ENCODE results near the gene SLC16A1. TPM values are rescaled to one million over a fixed set of nuclear protein-coding genes. Genes with fewer than 3 reads are reported as not detected.

Gene SLC16A1
- total and polyA plus RNA-seq, 2 of the 8 experiments (the other 6 are each of a cell fraction or from before 2014, with no cell fraction given): 435 to 545 TPM

DNA sequence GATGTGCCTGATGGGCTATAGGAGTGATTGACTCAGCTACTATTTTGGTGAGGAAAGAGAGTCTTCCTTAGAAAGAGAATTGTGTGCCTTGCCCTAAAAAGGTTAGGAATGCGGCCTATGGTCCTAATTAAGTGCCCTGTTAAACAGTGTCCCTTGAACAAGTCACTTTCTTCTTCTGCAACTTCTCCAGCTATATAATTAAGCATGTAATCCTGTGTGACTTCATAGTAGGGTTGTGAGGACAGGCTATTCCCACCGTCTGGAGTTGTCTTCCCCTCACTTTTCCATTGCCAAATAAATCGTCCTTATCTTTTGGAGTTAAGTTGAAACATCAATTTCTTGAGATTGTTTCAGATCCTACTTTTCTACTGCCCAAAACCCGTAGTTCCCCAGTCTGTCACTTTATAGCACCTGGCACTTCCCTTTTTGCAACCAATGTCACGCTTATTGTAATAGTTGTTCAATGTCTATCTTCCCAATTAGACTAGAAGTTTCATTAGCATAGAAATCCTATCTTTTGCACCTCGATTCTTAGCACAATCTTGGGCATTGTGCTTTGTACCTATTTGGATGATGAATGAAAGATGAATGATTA, 27.6 kb upstream of the SLC16A1 start (continued):
- TF ChIP-seq, protein P1, sequence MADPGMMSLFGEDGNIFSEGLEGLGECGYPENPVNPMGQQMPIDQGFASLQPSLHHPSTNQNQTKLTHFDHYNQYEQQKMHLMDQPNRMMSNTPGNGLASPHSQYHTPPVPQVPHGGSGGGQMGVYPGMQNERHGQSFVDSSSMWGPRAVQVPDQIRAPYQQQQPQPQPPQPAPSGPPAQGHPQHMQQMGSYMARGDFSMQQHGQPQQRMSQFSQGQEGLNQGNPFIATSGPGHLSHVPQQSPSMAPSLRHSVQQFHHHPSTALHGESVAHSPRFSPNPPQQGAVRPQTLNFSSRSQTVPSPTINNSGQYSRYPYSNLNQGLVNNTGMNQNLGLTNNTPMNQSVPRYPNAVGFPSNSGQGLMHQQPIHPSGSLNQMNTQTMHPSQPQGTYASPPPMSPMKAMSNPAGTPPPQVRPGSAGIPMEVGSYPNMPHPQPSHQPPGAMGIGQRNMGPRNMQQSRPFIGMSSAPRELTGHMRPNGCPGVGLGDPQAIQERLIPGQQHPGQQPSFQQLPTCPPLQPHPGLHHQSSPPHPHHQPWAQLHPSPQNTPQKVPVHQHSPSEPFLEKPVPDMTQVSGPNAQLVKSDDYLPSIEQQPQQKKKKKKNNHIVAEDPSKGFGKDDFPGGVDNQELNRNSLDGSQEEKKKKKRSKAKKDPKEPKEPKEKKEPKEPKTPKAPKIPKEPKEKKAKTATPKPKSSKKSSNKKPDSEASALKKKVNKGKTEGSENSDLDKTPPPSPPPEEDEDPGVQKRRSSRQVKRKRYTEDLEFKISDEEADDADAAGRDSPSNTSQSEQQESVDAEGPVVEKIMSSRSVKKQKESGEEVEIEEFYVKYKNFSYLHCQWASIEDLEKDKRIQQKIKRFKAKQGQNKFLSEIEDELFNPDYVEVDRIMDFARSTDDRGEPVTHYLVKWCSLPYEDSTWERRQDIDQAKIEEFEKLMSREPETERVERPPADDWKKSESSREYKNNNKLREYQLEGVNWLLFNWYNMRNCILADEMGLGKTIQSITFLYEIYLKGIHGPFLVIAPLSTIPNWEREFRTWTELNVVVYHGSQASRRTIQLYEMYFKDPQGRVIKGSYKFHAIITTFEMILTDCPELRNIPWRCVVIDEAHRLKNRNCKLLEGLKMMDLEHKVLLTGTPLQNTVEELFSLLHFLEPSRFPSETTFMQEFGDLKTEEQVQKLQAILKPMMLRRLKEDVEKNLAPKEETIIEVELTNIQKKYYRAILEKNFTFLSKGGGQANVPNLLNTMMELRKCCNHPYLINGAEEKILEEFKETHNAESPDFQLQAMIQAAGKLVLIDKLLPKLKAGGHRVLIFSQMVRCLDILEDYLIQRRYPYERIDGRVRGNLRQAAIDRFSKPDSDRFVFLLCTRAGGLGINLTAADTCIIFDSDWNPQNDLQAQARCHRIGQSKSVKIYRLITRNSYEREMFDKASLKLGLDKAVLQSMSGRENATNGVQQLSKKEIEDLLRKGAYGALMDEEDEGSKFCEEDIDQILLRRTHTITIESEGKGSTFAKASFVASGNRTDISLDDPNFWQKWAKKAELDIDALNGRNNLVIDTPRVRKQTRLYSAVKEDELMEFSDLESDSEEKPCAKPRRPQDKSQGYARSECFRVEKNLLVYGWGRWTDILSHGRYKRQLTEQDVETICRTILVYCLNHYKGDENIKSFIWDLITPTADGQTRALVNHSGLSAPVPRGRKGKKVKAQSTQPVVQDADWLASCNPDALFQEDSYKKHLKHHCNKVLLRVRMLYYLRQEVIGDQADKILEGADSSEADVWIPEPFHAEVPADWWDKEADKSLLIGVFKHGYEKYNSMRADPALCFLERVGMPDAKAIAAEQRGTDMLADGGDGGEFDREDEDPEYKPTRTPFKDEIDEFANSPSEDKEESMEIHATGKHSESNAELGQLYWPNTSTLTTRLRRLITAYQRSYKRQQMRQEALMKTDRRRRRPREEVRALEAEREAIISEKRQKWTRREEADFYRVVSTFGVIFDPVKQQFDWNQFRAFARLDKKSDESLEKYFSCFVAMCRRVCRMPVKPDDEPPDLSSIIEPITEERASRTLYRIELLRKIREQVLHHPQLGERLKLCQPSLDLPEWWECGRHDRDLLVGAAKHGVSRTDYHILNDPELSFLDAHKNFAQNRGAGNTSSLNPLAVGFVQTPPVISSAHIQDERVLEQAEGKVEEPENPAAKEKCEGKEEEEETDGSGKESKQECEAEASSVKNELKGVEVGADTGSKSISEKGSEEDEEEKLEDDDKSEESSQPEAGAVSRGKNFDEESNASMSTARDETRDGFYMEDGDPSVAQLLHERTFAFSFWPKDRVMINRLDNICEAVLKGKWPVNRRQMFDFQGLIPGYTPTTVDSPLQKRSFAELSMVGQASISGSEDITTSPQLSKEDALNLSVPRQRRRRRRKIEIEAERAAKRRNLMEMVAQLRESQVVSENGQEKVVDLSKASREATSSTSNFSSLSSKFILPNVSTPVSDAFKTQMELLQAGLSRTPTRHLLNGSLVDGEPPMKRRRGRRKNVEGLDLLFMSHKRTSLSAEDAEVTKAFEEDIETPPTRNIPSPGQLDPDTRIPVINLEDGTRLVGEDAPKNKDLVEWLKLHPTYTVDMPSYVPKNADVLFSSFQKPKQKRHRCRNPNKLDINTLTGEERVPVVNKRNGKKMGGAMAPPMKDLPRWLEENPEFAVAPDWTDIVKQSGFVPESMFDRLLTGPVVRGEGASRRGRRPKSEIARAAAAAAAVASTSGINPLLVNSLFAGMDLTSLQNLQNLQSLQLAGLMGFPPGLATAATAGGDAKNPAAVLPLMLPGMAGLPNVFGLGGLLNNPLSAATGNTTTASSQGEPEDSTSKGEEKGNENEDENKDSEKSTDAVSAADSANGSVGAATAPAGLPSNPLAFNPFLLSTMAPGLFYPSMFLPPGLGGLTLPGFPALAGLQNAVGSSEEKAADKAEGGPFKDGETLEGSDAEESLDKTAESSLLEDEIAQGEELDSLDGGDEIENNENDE (IDR thresholded peaks at IDR 0.05; ENCODE audit: insufficient replicate concordance, low read length): no peak
- TF ChIP-seq SRF (IDR thresholded peaks at IDR 0.05; ENCODE audit: low read depth, low read length): peak; percentile 47; the same call in 1 of the 2 replicates

Data from H1 (cell line).